ENCODE data around the gene PRDM2.

DNA sequence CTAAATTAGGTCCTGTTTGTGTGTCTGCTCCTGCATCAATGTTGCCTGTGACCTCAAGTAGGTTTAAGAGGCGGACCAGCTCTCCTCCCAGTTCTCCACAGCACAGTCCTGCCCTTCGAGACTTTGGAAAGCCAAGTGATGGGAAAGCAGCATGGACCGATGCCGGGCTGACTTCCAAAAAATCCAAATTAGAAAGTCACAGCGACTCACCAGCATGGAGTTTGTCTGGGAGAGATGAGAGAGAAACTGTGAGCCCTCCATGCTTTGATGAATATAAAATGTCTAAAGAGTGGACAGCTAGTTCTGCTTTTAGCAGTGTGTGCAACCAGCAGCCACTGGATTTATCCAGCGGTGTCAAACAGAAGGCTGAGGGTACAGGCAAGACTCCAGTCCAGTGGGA, 79.9 kb downstream of the PRDM2 start:
- TF ChIP-seq, protein P1, sequence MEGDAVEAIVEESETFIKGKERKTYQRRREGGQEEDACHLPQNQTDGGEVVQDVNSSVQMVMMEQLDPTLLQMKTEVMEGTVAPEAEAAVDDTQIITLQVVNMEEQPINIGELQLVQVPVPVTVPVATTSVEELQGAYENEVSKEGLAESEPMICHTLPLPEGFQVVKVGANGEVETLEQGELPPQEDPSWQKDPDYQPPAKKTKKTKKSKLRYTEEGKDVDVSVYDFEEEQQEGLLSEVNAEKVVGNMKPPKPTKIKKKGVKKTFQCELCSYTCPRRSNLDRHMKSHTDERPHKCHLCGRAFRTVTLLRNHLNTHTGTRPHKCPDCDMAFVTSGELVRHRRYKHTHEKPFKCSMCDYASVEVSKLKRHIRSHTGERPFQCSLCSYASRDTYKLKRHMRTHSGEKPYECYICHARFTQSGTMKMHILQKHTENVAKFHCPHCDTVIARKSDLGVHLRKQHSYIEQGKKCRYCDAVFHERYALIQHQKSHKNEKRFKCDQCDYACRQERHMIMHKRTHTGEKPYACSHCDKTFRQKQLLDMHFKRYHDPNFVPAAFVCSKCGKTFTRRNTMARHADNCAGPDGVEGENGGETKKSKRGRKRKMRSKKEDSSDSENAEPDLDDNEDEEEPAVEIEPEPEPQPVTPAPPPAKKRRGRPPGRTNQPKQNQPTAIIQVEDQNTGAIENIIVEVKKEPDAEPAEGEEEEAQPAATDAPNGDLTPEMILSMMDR (IDR thresholded peaks at IDR 0.05), result no peak
- no peak for TF ChIP-seq POLR2A (IDR thresholded peaks at IDR 0.05)
